Bone marrow (tissue), 2 donors: ENCODE results near the gene NFATC2.
"Not testable (repeated sequence)": the region's sequence is repeated elsewhere in the genome, so short reads cannot be mapped to it uniquely, and the experiment has no call there.

ENCODE experiments used
- DNase-seq, 2 donors: peaks; one replicate each; lab custom pipeline; 2025; lab: John Stamatoyannopoulos, UW

NFATC2 gene

GRCh38 chr20:51494241-51495110, 48.0 kb downstream of the NFATC2 start:
- DNase-seq: no peak

- DNase-seq: no peak
Measured at GRCh38 chr20:51493346-51493791, 49.1 kb downstream of the NFATC2 start.

- peak in 1 of 2 donors; percentile 10 for DNase-seq
Measured at GRCh38 chr20:51492167-51493092, 50.1 kb downstream of the NFATC2 start.

- no peak for DNase-seq
Measured at GRCh38 chr20:51491393-51491792, 51.1 kb downstream of the NFATC2 start.

- no peak for DNase-seq
Measured at GRCh38 chr20:51490635-51491034, 51.9 kb downstream of the NFATC2 start.

GRCh38 chr20:51489611-51490010, 52.9 kb downstream of the NFATC2 start:
- no peak for DNase-seq

- DNase-seq: no peak
Measured at GRCh38 chr20:51488331-51488730, 54.2 kb downstream of the NFATC2 start.

GRCh38 chr20:51487565-51488268, 54.8 kb downstream of the NFATC2 start:
- no peak for DNase-seq

GRCh38 chr20:51487076-51487475, 55.4 kb downstream of the NFATC2 start:
- no peak for DNase-seq

- no peak for DNase-seq
Measured at GRCh38 chr20:51486197-51487005, 56.1 kb downstream of the NFATC2 start.

GRCh38 chr20:51484831-51485230, 57.7 kb downstream of the NFATC2 start:
- no peak for DNase-seq

- no peak for DNase-seq
Measured at GRCh38 chr20:51484141-51484815, 58.2 kb downstream of the NFATC2 start.

GRCh38 chr20:51482836-51483473, 59.6 kb downstream of the NFATC2 start:
- DNase-seq: no peak

GRCh38 chr20:51481341-51481914, 61.1 kb downstream of the NFATC2 start:
- no peak for DNase-seq

GRCh38 chr20:51480507-51481270, 61.8 kb downstream of the NFATC2 start:
- no peak for DNase-seq

- not testable (repeated sequence) for DNase-seq
Measured at GRCh38 chr20:51476106-51476505, 66.4 kb downstream of the NFATC2 start.

- no peak for DNase-seq
Measured at GRCh38 chr20:51473771-51474170, 68.7 kb downstream of the NFATC2 start.

GRCh38 chr20:51473256-51473655, 69.3 kb downstream of the NFATC2 start:
- DNase-seq: no peak

GRCh38 chr20:51470907-51471411, 71.6 kb downstream of the NFATC2 start:
- DNase-seq: no peak
